HG03469 (cell line): Measurements from ENCODE around the gene IPCEF1.

Experiments
- ATAC-seq: cut with Tn5 transposase; IDR thresholded peaks from one replicate; pipeline ENCODE4 v1.9.1; 2021; ENCODE audit warnings: mild to moderate bottlenecking, moderate library complexity, moderate number of reproducible peaks; ENCODE audit not compliant: unreplicated experiment

The IPCEF1 gene

GRCh38 chr6:154356690-154357089, at the start of gene IPCEF1:
Gene IPCEF1 (minus strand): TSS chr6:154356803. CDS start chr6:154265947, 90,856 bp downstream.
- no peak for ATAC-seq

- ATAC-seq = no peak
Observed at GRCh38 chr6:154406301-154406700, 49.7 kb upstream of the IPCEF1 start.

- no peak for ATAC-seq
Observed at GRCh38 chr6:154404791-154405400, 48.3 kb upstream of the IPCEF1 start.

GRCh38 chr6:154403788-154404187, 47.2 kb upstream of the IPCEF1 start:
- no peak for ATAC-seq

GRCh38 chr6:154402081-154402780, 45.6 kb upstream of the IPCEF1 start:
- no peak for ATAC-seq

GRCh38 chr6:154399097-154399496, 42.5 kb upstream of the IPCEF1 start:
- ATAC-seq = no peak

GRCh38 chr6:154397491-154398195, 41.0 kb upstream of the IPCEF1 start:
- ATAC-seq = no peak

GRCh38 chr6:154395878-154396277, 39.3 kb upstream of the IPCEF1 start:
- no peak for ATAC-seq

GRCh38 chr6:154395316-154395715, 38.7 kb upstream of the IPCEF1 start:
- ATAC-seq = no peak

GRCh38 chr6:154394571-154394970, 38.0 kb upstream of the IPCEF1 start:
- ATAC-seq = no peak

- no peak for ATAC-seq
Observed at GRCh38 chr6:154390034-154390433, 33.4 kb upstream of the IPCEF1 start.

- ATAC-seq = no peak
Observed at GRCh38 chr6:154388803-154389202, 32.2 kb upstream of the IPCEF1 start.

- no peak for ATAC-seq
Observed at GRCh38 chr6:154386848-154387717, 30.5 kb upstream of the IPCEF1 start.

GRCh38 chr6:154384191-154384590, 27.6 kb upstream of the IPCEF1 start:
- ATAC-seq = no peak

GRCh38 chr6:154383273-154383672, 26.7 kb upstream of the IPCEF1 start:
- no peak for ATAC-seq

GRCh38 chr6:154382740-154383139, 26.1 kb upstream of the IPCEF1 start:
- ATAC-seq = no peak

- ATAC-seq = no peak
Observed at GRCh38 chr6:154381548-154381947, 24.9 kb upstream of the IPCEF1 start.

GRCh38 chr6:154380741-154381140, 24.1 kb upstream of the IPCEF1 start:
- ATAC-seq = no peak

- no peak for ATAC-seq
Observed at GRCh38 chr6:154379585-154379984, 23.0 kb upstream of the IPCEF1 start.

- ATAC-seq = no peak
Observed at GRCh38 chr6:154378518-154378917, 21.9 kb upstream of the IPCEF1 start.

GRCh38 chr6:154377726-154378125, 21.1 kb upstream of the IPCEF1 start:
- no peak for ATAC-seq
